Lower lobe of right lung (tissue), 2 donors: Measurements from ENCODE around the gene ZNF641. TPM values are rescaled to one million over a fixed set of nuclear protein-coding genes. Genes with fewer than 3 reads are reported as not detected.
"Not testable (repeated sequence)": the region's sequence is repeated elsewhere in the genome, so short reads cannot be mapped to it uniquely, and the experiment has no call there.

Source experiments
- ATAC-seq, 2 donors: fragments of 200-7000 bp; cut with Tn5 transposase; one replicate each; pipeline ENCODE4 v1.9.1; 2020 to 2022; ENCODE audit warnings: mild to moderate bottlenecking in 2 of 2, moderate library complexity in 2 of 2
- DNase-seq: peaks from one replicate; pipeline ENCODE4 v3.0.0-alpha.2; 2020
- H3K27ac ChIP-seq: fragments of 200-600 bp; one replicate; pipeline ENCODE4 v1.8.0; 2022
- H3K27me3 ChIP-seq: fragments of 200-600 bp; one replicate; pipeline ENCODE4 v1.8.0; 2022; ENCODE audit warnings: low read depth
- H3K36me3 ChIP-seq: fragments of 200-600 bp; one replicate; pipeline ENCODE4 v1.8.0; 2022; ENCODE audit warnings: mild to moderate bottlenecking
- H3K4me1 ChIP-seq: fragments of 200-600 bp; one replicate; pipeline ENCODE4 v1.8.0; 2022
- H3K4me3 ChIP-seq: fragments of 200-600 bp; one replicate; pipeline ENCODE4 v1.8.0; 2022; ENCODE audit warnings: mild to moderate bottlenecking
- H3K9me3 ChIP-seq: fragments of 200-600 bp; one replicate; pipeline ENCODE4 v1.8.0; 2022
- intact Hi-C: fragments of 100-400 bp; cut with DNase I; formaldehyde crosslinking; loops from one replicate; pipeline ENCODE4 v1.11.0; 2022
- total RNA-seq: library from RNA; stranded (reverse); fragmentation: NEBNext Ultra II Directional; extraction: Animal tissue kit (Norgen Biotek cat#: 25700); gene quantifications from one replicate; pipeline ENCODE4 v1.2.1, GENCODE V29; 2021
- TF ChIP-seq, protein P1 (sequence below): fragments of 200-600 bp; IDR thresholded peaks from one replicate; pipeline ENCODE4 v1.8.0; 2022; ENCODE audit warnings: antibody characterized with exemption, mild to moderate bottlenecking
- donor health status: DM: no; HTN: yes; CAD: no; lungs with severe emphysema.

The ZNF641 gene
- total RNA-seq, 1 donor from 2014 or later, result 27.3 TPM

DNA sequence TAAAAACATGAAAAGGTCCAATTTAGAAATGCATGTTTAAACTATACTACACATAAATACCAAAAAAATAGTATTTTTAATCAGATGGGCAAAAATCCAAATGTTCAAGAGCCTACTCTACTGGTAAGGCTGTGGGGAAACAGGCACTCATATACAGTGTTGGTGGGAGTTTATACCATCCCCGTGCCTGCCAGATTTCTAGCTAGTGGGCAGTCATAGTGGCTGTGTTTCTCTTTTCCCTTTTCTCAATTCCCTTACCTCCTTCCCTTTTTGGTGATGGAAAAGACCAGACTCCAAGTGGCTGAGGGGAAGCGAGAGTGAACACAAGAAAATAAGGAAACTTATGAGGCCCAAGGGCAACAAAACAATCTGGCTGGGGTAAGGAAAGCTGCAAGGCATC, 14.7 kb downstream of the ZNF641 start:
- Histone ChIP-seq H3K27me3 (no peaks in the 10 kb centered on the region), H3K4me1 (peaks cover 12% of the 10 kb centered on the region), H3K4me3 (no peak overlapping the region), H3K36me3 (no peaks in the 10 kb centered on the region), H3K9me3 (no peaks in the 10 kb centered on the region), H3K27ac (no peak overlapping the region)
- intact Hi-C loops, result no loop called here
- DNase-seq, result no peak
- TF ChIP-seq, protein P1, sequence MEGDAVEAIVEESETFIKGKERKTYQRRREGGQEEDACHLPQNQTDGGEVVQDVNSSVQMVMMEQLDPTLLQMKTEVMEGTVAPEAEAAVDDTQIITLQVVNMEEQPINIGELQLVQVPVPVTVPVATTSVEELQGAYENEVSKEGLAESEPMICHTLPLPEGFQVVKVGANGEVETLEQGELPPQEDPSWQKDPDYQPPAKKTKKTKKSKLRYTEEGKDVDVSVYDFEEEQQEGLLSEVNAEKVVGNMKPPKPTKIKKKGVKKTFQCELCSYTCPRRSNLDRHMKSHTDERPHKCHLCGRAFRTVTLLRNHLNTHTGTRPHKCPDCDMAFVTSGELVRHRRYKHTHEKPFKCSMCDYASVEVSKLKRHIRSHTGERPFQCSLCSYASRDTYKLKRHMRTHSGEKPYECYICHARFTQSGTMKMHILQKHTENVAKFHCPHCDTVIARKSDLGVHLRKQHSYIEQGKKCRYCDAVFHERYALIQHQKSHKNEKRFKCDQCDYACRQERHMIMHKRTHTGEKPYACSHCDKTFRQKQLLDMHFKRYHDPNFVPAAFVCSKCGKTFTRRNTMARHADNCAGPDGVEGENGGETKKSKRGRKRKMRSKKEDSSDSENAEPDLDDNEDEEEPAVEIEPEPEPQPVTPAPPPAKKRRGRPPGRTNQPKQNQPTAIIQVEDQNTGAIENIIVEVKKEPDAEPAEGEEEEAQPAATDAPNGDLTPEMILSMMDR, result no peak
- peak; percentile 69 to 73 for ATAC-seq

DNA sequence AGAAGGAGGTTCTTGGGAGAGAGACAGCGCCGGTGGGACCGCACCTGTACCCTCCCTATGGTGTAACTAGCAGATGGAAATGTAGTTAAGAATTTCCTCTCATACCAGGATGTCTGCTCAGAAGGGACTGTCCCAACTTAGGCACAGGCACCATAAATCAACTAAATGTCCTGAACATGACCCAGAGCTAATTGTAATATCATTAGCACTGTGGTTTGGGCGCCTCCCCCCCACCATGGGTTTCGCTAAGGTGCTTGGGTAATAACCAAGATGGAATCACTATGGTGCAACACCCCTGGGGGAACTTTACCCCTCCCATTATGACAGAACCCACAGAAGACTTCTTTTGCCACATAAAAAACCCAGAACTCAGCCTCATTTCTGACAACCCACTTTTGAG, 15.9 kb downstream of the ZNF641 start:
- peaks cover 12% of the 10 kb centered on the region for H3K4me1 ChIP-seq
- H3K27me3 ChIP-seq, result no peaks in the 10 kb centered on the region
- H3K36me3 ChIP-seq, result no peaks in the 10 kb centered on the region
- intact Hi-C loops, result no loop called here
- no peak for ATAC-seq
- H3K4me3 ChIP-seq, result no peak overlapping the region
- H3K27ac ChIP-seq, result no peak overlapping the region
- no peaks in the 10 kb centered on the region for H3K9me3 ChIP-seq
- TF ChIP-seq, protein P1, result no peak
- DNase-seq, result no peak

DNA sequence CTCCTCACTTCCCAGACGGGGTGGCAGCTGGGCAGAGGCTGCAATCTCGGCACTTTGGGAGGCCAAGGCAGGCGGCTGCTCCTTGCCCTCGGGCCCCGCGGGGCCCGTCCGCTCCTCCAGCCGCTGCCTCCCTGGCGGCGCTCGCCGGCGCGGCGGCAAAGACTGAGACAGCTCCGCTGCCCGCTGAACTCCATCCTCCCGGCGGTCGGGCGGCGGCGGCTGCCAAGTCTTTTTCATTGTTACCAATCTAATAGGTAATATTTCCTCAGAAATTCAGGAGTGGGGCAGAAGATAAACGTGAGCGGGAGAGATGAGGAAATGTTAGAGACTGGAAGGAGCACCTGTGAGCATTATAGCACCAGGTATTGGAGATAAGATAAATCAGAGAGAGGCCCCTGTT, 17.0 kb downstream of the ZNF641 start:
- H3K9me3 ChIP-seq, DNase-seq, H3K27ac ChIP-seq, ATAC-seq, H3K36me3 ChIP-seq, intact Hi-C loops, H3K27me3 ChIP-seq, H3K4me3 ChIP-seq: not testable (repeated sequence)
- peaks cover 12% of the 10 kb centered on the region for H3K4me1 ChIP-seq

DNA sequence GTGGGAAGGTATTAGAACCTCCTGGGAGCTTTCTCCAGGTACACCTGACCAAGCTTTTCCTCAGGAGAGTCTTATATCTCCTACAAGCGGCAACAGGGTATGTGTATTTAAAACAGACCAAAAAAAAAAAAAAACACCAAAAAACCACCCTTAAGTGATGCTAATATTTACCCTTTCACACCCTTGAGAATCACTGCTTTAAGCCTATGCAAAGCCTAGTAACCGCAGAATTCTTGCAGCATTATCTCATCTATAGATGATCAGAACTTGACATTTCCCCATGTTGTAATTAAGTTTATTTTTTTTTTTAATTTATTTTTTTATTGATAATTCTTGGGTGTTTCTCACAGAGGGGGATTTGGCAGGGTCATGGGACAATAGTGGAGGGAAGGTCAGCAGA, 19.3 kb downstream of the ZNF641 start:
- Histone ChIP-seq H3K4me1 (peaks cover 8% of the 10 kb centered on the region), H3K27ac (no peak overlapping the region), H3K27me3 (no peaks in the 10 kb centered on the region), H3K9me3 (no peaks in the 10 kb centered on the region), H3K4me3 (no peak overlapping the region), H3K36me3 (no peaks in the 10 kb centered on the region)
- DNase-seq, result no peak
- TF ChIP-seq, protein P1, result no peak
- ATAC-seq, result peak; percentile 37 to 55
- intact Hi-C loops, result no loop called here

DNA sequence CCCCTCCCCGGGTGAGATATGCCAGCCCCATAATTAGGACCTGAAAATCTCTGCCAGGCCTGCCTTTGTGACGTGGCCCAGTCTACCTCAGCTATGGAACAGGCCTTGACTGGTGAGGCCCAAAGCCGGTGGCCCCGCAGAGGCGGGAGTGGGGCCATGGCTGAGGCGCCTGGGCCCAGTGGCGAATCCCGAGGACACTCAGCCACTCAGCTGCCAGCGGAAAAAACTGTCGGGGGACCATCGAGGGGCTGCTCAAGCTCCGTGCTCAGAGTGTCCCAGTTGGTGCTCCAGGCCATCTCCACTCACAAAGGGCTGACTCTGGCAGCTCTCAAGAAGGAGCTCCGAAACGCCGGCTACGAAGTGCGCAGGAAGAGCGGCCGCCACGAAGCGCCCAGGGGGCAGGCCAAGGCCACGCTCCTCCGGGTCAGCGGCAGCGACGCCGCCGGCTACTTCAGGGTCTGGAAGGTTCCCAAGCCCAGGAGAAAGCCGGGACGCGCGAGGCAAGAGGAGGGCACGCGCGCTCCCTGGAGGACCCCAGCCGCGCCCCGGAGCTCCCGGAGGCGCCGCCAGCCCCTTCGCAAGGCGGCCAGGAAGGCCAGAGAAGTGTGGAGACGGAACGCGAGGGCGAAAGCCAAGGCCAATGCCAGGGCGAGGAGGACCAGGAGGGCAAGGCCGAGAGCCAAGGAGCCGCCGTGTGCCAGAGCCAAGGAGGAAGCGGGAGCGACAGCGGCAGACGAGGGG, 21.4 kb downstream of the ZNF641 start:
- DNase-seq, result no peak
- no peak overlapping the region for H3K4me3 ChIP-seq
- no peak for ATAC-seq
- H3K9me3 ChIP-seq, result no peaks in the 10 kb centered on the region
- intact Hi-C loops, result no loop called here
- TF ChIP-seq, protein P1, result no peak
- no peak overlapping the region for H3K27ac ChIP-seq
- no peaks in the 10 kb centered on the region for H3K27me3 ChIP-seq
- no peaks in the 10 kb centered on the region for H3K36me3 ChIP-seq
- no peaks in the 10 kb centered on the region for H3K4me1 ChIP-seq

DNA sequence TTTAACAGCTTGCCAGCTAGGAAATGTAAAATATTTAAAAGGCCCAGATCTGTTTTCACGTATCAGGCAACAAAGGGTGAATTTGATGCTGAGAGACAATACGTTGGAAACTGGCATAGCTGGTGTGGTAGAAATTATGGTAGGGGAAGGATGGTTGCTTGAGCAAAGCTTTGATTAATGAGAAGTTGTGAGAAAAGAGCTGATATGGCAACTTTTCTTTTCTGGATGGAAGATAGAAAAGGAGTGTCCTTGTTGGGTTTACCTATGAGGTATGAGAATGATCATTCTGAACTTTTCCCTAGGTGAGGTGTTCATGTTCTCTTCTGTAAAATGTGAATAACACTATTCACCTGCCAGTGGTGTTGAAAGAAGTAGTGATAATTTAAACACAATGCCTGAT, 34.2 kb downstream of the ZNF641 start:
- Histone ChIP-seq H3K9me3 (no peaks in the 10 kb centered on the region), H3K27ac (no peak overlapping the region), H3K27me3 (no peaks in the 10 kb centered on the region), H3K4me3 (no peak overlapping the region), H3K36me3 (no peaks in the 10 kb centered on the region), H3K4me1 (no peaks in the 10 kb centered on the region)
- DNase-seq (no peak), ATAC-seq (no peak)
- intact Hi-C loops, result no loop called here
- TF ChIP-seq, protein P1, result no peak
